Measurements from ENCODE around the gene AGBL1.

Gene AGBL1

GRCh38 chr15:86079508-86080266, at the start of gene AGBL1:
Gene AGBL1, plus strand, starts transcription at chr15:86079871.
- TF ChIP-seq CTCF (IDR thresholded peaks at IDR 0.05; ENCODE audit: low read length, missing control alignments), result no peak
- DNase-seq (ENCODE audit: low read depth), result no peak
- no peak within 1 kb of the TSS for H3K4me3 ChIP-seq (replicated peaks; ENCODE audit: low read depth, low read length)

- TF ChIP-seq CTCF (IDR thresholded peaks at IDR 0.05; ENCODE audit: low read length, missing control alignments), result no peak
- DNase-seq (ENCODE audit: low read depth), result no peak
- no peak overlapping the region for H3K4me3 ChIP-seq (replicated peaks; ENCODE audit: low read depth, low read length)
These were observed 44.8 kb upstream of the AGBL1 start for GRCh38 chr15:86034904-86035303.

- no peak overlapping the region for H3K4me3 ChIP-seq (replicated peaks; ENCODE audit: low read depth, low read length)
- TF ChIP-seq CTCF (IDR thresholded peaks at IDR 0.05; ENCODE audit: low read length, missing control alignments), result no peak
- DNase-seq (ENCODE audit: low read depth), result no peak
These were observed 43.4 kb upstream of the AGBL1 start for GRCh38 chr15:86036243-86036642.

- no peak for TF ChIP-seq CTCF (IDR thresholded peaks at IDR 0.05; ENCODE audit: low read length, missing control alignments)
- no peak for DNase-seq (ENCODE audit: low read depth)
- no peak overlapping the region for H3K4me3 ChIP-seq (replicated peaks; ENCODE audit: low read depth, low read length)
These were observed 41.2 kb upstream of the AGBL1 start for GRCh38 chr15:86038491-86038890.

- H3K4me3 ChIP-seq (replicated peaks; ENCODE audit: low read depth, low read length), result no peak overlapping the region
- no peak for TF ChIP-seq CTCF (IDR thresholded peaks at IDR 0.05; ENCODE audit: low read length, missing control alignments)
- no peak for DNase-seq (ENCODE audit: low read depth)
These were observed 39.2 kb upstream of the AGBL1 start for GRCh38 chr15:86040356-86041033.

- DNase-seq (ENCODE audit: low read depth), result no peak
- no peak overlapping the region for H3K4me3 ChIP-seq (replicated peaks; ENCODE audit: low read depth, low read length)
These were observed 38.3 kb upstream of the AGBL1 start for GRCh38 chr15:86041399-86041798.

More at GRCh38 chr15:86041399-86041798, 38.3 kb upstream of the AGBL1 start:
- no peak for TF ChIP-seq CTCF (IDR thresholded peaks at IDR 0.05; ENCODE audit: low read length, missing control alignments)

Data from fibroblast of pulmonary artery (primary cell).